Measurements from ENCODE around the gene RHBG. TPM values are rescaled to one million over a fixed set of nuclear protein-coding genes. Genes with fewer than 3 reads are reported as not detected.
"Not testable (repeated sequence)": the region's sequence is repeated elsewhere in the genome, so short reads cannot be mapped to it uniquely, and the experiment has no call there.

The RHBG gene
- total RNA-seq (not detected), total RNA-seq (0 to 0.10 (median 0) reads per million in 172 experiments)
- polyA plus RNA-seq (2013, experiment 1 of 2) = not detected
- polyA plus RNA-seq (2013, experiment 2 of 2) = not detected

- Histone ChIP-seq H3K36me3 (ENCODE audit: insufficient read depth, low read length) (no peaks in the 10 kb centered on the region), H3K4me3 (ENCODE audit: low read length) (peak within 1 kb of the TSS; percentile 37), H3K4me1 (ENCODE audit: insufficient read depth, low read length) (peaks cover 7% of the 10 kb centered on the region), H3K27me3 (ENCODE audit: control insufficient read depth in 1 of 2, insufficient read depth in 2 of 2, low read length in 2 of 2) (peaks cover 29 to 53% of the 10 kb centered on the region in 2 experiments), H3K9me3 (ENCODE audit: control insufficient read depth in 1 of 2, insufficient read depth in 1 of 2, low read length in 2 of 2) (peaks cover 0 to 8% of the 10 kb centered on the region in 2 experiments), H3K27ac (ENCODE audit: low read depth in 1 of 2, low read length in 2 of 2) (no peak within 1 kb of the TSS)
- Mint-ChIP-seq H3K4me3 (peak within 1 kb of the TSS; percentile 56), H3K27ac (no peak within 1 kb of the TSS), H3K4me1 (ENCODE audit: low read depth) (no peaks in the 10 kb centered on the region), H3K36me3 (ENCODE audit: low read depth) (no peaks in the 10 kb centered on the region), H3K27me3 (peaks cover 72% of the 10 kb centered on the region), H3K9me3 (no peaks in the 10 kb centered on the region)
- DNase-seq = peak in 6 of 14 experiments; percentile 11 to 50 (median 32)
- CTCF ChIA-PET = no interaction called here
- ATAC-seq (ENCODE audit: poor library complexity) = peak; percentile 65
- intact Hi-C loops (cut with DNase I, micrococcal nuclease) = no loop called here
- POLR2A ChIA-PET = no interaction called here
- TF ChIP-seq CTCF (IDR thresholded peaks at IDR 0.05) = no peak
Observed at GRCh38 chr1:156368889-156369684, at the start of gene RHBG. RHBG (plus strand) TSS chr1:156369211; CDS start chr1:156369250, 39 bp downstream.

- H3K36me3 ChIP-seq (ENCODE audit: insufficient read depth, low read length) = peaks cover 85% of the 10 kb centered on the region
- ATAC-seq (ENCODE audit: poor library complexity) = no peak
Observed at GRCh38 chr1:156319664-156320063, 49.3 kb upstream of the RHBG start.

GRCh38 chr1:156320560-156320959, 48.5 kb upstream of the RHBG start:
- H3K36me3 Mint-ChIP-seq (ENCODE audit: low read depth) = peaks cover 90% of the 10 kb centered on the region
- ATAC-seq (ENCODE audit: poor library complexity) = no peak
- no peak for DNase-seq
- H3K9me3 Mint-ChIP-seq = no peaks in the 10 kb centered on the region
- ChIA-PET CTCF (interaction anchor here (0.6 kb wide), 1 partner anchor 21 kb away, joined by 3 read pairs; no protein-coding TSS in a partner anchor), POLR2A (interaction anchor here (0.6 kb wide), 1 partner anchor 38 kb away, joined by 3 read pairs; the partner anchor contains the start of gene SMG5)
- H3K27ac ChIP-seq (ENCODE audit: low read depth in 1 of 2, low read length in 2 of 2) = no peak overlapping the region
- H3K27me3 ChIP-seq (ENCODE audit: control insufficient read depth in 1 of 2, insufficient read depth in 2 of 2, low read length in 2 of 2) = no peaks in the 10 kb centered on the region
- H3K36me3 ChIP-seq (ENCODE audit: insufficient read depth, low read length) = peaks cover 84% of the 10 kb centered on the region
- H3K4me1 Mint-ChIP-seq (ENCODE audit: low read depth) = no peaks in the 10 kb centered on the region
- H3K27me3 Mint-ChIP-seq = no peaks in the 10 kb centered on the region
- H3K27ac Mint-ChIP-seq = no peak overlapping the region
- no peaks in the 10 kb centered on the region for H3K4me1 ChIP-seq (ENCODE audit: insufficient read depth, low read length)
- no peak overlapping the region for H3K4me3 ChIP-seq (ENCODE audit: low read length)
- H3K4me3 Mint-ChIP-seq = no peak overlapping the region
- intact Hi-C loops (cut with DNase I, micrococcal nuclease) = no loop called here
- no peak for TF ChIP-seq CTCF (IDR thresholded peaks at IDR 0.05)
- no peaks in the 10 kb centered on the region for H3K9me3 ChIP-seq (ENCODE audit: control insufficient read depth in 1 of 2, insufficient read depth in 1 of 2, low read length in 2 of 2)

More at GRCh38 chr1:156319664-156320063, 49.3 kb upstream of the RHBG start:
- intact Hi-C loops (cut with DNase I, micrococcal nuclease) = loop anchor here (1.0 to 5.0 kb wide), 3 partner anchors 173 to 227 kb away; no protein-coding TSS in a partner anchor
- Mint-ChIP-seq H3K27me3 (no peaks in the 10 kb centered on the region), H3K9me3 (no peaks in the 10 kb centered on the region), H3K4me3 (no peak overlapping the region), H3K27ac (no peak overlapping the region), H3K36me3 (ENCODE audit: low read depth) (peaks cover 89% of the 10 kb centered on the region), H3K4me1 (ENCODE audit: low read depth) (no peaks in the 10 kb centered on the region)
- Histone ChIP-seq H3K27me3 (ENCODE audit: control insufficient read depth in 1 of 2, insufficient read depth in 2 of 2, low read length in 2 of 2) (no peaks in the 10 kb centered on the region), H3K4me3 (ENCODE audit: low read length) (no peak overlapping the region), H3K4me1 (ENCODE audit: insufficient read depth, low read length) (no peaks in the 10 kb centered on the region), H3K27ac (ENCODE audit: low read depth in 1 of 2, low read length in 2 of 2) (no peak overlapping the region), H3K9me3 (ENCODE audit: control insufficient read depth in 1 of 2, insufficient read depth in 1 of 2, low read length in 2 of 2) (no peaks in the 10 kb centered on the region)
- DNase-seq = peak in 4 of 14 experiments; percentile 25 to 52 (median 39)
- ChIA-PET POLR2A (interaction anchor here (1.1 kb wide), 1 partner anchor 37 kb away, joined by 3 read pairs; the partner anchor contains the start of gene SMG5), CTCF (interaction anchor here (1.0 to 1.1 kb wide), 2 partner anchors 14 to 95 kb away, joined by 3 read pairs; no protein-coding TSS in a partner anchor)
- TF ChIP-seq CTCF (IDR thresholded peaks at IDR 0.05) = peak; percentile 56

- H3K4me3 Mint-ChIP-seq; DNase-seq; intact Hi-C loops (cut with DNase I, micrococcal nuclease); CTCF ChIA-PET; H3K4me1 ChIP-seq (ENCODE audit: insufficient read depth, low read length); H3K27ac ChIP-seq (ENCODE audit: low read depth in 1 of 2, low read length in 2 of 2); POLR2A ChIA-PET; H3K9me3 Mint-ChIP-seq; H3K9me3 ChIP-seq (ENCODE audit: control insufficient read depth in 1 of 2, insufficient read depth in 1 of 2, low read length in 2 of 2); H3K27ac Mint-ChIP-seq; H3K27me3 ChIP-seq (ENCODE audit: control insufficient read depth in 1 of 2, insufficient read depth in 2 of 2, low read length in 2 of 2); H3K4me3 ChIP-seq (ENCODE audit: low read length); H3K27me3 Mint-ChIP-seq; H3K4me1 Mint-ChIP-seq (ENCODE audit: low read depth); ATAC-seq (ENCODE audit: poor library complexity): not testable (repeated sequence)
- H3K36me3 ChIP-seq (ENCODE audit: insufficient read depth, low read length) = peaks cover 60% of the 10 kb centered on the region
- H3K36me3 Mint-ChIP-seq (ENCODE audit: low read depth) = peaks cover 74% of the 10 kb centered on the region
Observed at GRCh38 chr1:156323179-156323578, 45.8 kb upstream of the RHBG start.

All from CD4-positive, alpha-beta T cell (primary cell).